Prostate gland (tissue), 2 donors: ENCODE results near the gene TPRA1.

Source experiments
- CTCF ChIP-seq, 4 experiments: fragments of 200-600 bp in 2 of 4; fragments of 450-650 bp in 2 of 4; sonication (generic) in 2 of 4; IDR thresholded peaks; 1 replicate in 3 of 4; 2 replicates in 1 of 4; pipeline ENCODE4 v1.5.1; 2016 to 2019; ENCODE audit warnings: antibody characterized with exemption in 4 of 4, mild to moderate bottlenecking in 2 of 4, moderate library complexity in 2 of 4
- POLR2A ChIP-seq: fragments of 450-650 bp; IDR thresholded peaks from one replicate; pipeline ENCODE4 v1.6.1; 2016; ENCODE audit warnings: antibody characterized with exemption, mild to moderate bottlenecking

GRCh38 chr3:127585163-127585812 is 5.2 kb downstream of the TPRA1 start:
- TF ChIP-seq CTCF (IDR thresholded peaks at IDR 0.05) (no peak), POLR2A (no peak)
